DMS 273 treated with DMSO at 0.1 percent for 48 hours (cell line): ENCODE data around the gene PROX2.
A peak's percentile ranks its signal among the peaks of the same experiment; 100 is the strongest.

Source experiments
- DNase-seq: peaks from one replicate; lab custom pipeline; 2025; lab: John Stamatoyannopoulos, UW

PROX2 gene, protein sequence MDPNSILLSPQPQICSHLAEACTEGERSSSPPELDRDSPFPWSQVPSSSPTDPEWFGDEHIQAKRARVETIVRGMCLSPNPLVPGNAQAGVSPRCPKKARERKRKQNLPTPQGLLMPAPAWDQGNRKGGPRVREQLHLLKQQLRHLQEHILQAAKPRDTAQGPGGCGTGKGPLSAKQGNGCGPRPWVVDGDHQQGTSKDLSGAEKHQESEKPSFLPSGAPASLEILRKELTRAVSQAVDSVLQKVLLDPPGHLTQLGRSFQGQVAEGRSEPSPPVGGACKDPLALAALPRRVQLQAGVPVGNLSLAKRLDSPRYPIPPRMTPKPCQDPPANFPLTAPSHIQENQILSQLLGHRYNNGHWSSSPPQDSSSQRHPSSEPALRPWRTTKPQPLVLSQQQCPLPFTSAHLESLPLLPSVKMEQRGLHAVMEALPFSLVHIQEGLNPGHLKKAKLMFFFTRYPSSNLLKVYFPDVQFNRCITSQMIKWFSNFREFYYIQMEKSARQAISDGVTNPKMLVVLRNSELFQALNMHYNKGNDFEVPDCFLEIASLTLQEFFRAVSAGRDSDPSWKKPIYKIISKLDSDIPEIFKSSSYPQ

DNA sequence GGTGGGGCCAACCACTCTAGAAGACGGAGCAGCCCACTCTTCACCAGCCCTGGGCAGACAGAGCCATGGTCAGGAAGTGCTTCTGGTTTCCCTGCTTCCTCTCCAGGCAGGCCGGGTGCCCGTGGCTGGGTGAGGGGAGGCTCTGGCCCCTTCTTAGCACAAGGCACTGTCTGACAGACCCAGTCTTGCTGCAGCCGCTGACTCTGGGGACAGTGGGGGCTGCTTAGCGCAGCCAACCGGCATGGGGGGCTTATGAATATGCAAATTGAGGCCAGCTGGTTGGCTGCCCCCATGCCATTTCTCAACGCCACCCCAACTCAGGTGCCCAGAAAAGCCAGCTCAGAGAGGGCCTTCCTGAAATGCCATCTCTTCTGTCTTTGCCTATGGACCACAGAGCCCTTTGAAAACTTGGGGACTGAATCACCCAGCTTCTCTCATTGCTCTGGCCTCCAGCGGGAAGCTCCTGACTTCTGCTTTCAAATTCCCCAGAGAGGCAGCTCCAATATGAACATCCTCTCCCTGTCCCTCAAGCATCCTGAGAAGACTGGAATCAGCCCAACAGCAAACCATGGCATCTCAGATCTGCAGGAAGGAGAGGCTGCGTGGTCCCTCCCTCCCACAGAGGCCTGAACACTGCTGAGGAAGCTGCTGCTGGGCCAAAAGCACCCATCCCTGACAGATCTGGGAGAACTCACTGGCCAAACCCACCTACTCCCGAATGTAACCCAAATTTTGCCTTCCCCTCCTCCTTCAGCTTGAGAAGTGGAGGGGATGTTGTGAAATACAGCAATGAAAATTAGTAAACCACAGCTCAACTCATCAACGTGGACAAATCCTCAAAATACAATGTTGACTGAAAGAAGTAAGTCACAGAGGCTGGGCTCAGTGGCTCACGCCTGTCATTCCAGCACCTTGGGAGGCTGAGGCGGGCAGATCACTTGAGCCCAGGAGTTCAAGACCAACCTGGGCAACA, at the start of gene PROX2:
PROX2 (minus strand) TSS at position 205 of the 973 bp plus-strand sequence. CDS start 12,311 bp downstream, outside the sequence.
- no peak for DNase-seq

DNA sequence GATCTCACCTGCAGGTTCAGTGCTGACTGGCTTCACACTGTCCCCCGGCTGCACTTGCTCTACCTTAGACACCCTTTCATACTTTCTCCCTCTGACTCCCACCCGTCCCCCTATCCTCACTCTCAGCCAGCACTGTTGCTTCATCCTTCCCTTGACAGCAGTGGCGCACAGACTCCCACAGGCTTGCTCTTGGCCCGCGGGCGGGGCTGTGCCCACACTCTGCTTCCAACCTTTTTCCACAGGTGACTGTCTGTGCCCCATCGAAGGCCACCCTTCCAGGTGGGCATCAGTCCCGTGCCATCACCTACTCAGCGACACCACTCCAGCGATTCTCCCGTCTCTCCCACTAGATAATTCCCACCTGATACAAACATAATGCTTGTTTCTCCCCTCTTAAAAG, 48.1 kb upstream of the PROX2 start:
- DNase-seq = no peak

DNA sequence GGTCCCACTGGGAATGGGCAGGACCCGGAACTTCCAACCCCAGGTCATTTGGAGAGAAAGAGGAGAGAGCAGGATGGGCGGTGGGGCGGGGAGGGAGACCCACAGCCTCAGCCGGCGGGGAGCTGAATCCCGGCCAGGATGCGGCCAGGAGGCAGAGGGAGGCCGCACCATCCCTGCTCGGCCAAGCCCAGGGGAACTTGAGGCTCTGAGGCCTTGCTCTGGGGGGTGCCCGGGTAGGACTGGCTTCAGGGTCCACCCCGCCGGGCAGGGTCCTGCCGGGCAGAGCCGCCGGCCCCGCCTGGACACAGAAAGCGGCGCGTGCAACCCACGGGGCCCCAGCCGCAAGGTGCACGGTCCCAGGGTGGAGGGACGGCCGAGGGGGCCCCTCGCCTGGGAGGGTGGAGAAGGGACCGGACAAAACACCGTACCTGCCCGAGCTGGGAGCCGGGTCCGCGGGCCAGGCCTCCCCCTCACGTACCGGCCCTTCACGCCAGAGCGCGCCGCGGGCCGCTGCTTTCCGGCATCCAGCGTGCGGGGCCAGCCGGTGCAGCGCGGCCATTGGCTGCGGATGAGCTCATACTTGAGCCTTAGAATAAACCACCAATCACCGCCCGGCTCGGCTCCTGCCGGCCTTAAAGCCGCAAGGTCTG, 46.9 kb upstream of the PROX2 start, which contains the start of gene RPS6KL1:
RPS6KL1 (minus strand) TSS at position 509 of the 650 bp plus-strand sequence. CDS start 1,719 bp downstream, outside the sequence.
- DNase-seq = peak; percentile 22

DNA sequence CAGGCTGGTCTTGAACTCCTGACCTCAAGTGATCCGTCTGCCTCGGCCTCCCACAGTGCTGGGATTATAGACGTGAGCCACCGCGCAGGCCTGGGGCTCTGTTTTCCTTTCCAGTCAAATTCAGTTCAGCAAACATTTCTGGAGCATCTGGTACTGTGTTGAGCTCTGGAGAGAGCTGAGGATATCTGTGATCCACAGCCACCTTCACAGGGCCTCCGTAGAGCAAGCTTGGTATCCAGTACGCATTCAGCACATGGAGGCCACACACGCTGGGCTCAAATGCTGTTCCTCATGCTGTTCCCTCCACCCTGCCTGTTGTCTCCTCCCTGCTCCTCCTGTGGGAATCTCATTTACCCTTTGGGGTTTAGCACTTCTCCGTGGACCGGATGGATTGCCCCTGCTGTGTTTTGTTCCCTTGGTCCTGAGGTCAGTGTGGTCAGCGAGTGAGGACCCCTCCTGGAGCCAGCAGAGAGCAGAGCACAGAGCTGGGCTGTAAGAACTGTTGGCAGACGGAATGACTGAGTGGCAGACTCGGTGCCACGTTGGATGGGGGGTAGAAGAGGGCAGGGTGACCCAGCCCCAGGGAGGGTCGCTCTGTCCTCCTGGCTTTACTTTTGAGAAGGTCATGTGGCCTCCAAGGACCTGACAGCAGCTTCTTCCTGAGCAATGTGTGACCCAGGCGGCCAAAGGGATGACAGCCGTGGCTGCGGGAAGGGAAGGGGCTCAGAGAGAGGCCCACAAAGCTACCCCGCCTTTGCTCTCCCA, 46.2 kb upstream of the PROX2 start:
- DNase-seq = no peak

DNA sequence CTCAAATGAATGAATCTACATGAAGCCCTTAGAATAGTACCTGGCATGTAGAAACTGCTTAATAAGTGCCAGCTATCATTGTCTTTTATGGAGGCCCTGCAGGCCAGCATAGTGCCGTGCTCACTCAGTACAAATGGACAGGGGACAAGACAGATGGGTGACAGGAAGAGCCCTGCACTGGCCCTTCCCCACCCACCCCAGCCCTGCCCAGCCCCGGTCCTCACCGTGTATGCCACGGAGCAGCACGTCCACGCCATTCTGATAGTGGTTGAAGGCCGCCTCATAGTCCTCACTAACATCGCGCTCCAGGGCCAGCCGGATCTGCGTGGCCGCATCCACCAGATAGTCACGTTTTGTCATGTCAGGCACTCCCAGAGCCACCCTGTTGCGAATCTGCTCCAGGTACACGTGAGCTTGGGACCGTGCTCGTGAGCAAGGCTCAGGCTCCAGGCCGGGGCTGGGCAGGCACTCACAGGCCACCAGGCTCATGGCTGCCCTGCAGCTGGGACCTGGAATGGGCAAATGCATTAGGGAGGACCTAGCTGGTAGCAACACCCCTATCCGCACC, 45.2 kb upstream of the PROX2 start:
- DNase-seq = no peak

DNA sequence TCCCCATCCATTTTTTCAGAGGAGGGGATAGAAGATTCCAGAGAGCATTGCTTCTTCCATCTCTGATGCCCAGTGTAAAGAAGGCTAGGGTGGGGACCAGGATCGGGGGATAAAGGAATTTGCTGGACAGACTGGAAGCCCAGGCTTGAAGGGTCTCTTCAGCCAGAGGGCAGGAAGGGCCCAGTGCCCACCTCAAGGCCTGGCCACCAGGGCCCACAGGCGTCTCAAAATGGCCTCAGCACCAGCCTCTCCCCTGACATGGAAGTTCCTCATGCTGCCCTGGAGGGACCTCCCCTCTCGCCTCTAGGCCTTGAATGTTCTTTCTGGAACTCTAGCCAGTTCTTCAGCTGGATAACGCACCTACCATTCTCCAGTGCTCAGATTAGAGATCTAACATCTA, 44.3 kb upstream of the PROX2 start:
- DNase-seq = no peak

DNA sequence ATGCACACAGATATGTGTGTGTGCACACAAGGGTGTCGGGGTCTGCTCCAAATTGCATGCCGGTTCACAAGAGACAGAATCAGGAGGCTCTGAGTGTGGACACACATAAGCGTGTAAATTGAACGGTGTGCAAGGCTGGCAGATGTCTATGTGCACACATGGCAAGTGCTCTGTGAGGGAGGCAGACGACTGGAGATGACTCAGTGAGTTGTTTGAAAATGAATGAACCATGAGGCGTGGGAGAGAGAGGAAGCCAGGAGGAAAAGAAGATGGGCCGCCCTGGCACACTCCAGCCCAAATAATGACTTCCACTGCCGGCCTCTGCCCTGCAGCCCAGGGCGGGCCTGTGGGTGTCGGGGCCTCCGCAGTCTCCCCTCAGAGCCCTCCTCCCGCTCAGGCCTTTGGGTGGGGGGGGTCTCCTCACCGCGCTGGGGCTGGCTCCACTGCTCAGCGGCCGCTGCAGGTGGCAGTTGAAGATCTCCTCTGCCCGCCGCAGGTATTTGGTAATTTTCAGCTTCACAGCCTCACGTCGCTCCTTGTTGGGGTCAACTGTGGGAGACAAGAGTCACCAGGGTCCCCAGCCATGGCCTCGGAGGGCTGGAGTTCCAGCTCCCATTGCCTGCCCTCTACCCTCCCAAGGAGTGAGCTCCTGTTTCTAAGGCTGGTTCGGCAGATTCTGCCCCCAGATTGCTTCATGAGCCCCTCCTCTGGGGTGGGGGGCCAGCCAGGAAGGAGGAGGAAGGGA, 43.6 kb upstream of the PROX2 start:
- DNase-seq = no peak

DNA sequence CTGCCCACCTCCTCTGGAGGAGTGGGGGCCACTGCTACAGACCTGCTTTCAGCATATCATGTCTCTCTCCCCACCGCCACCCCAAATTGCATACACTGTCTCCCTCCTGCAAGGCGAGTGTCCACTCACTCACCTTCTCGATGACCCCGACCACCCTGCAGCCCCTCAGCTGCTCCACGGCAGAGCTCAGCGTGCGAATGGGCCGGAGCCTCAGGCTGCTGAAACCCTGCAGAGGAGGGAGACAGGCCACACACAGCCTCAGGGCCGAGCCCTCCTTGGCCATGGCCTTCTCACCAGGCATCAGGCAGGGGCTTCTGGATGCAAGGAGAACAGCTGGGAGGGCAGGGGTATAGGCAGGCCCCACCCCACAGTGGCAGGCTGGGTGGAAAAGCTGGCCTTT, 42.4 kb upstream of the PROX2 start:
- no peak for DNase-seq

DNA sequence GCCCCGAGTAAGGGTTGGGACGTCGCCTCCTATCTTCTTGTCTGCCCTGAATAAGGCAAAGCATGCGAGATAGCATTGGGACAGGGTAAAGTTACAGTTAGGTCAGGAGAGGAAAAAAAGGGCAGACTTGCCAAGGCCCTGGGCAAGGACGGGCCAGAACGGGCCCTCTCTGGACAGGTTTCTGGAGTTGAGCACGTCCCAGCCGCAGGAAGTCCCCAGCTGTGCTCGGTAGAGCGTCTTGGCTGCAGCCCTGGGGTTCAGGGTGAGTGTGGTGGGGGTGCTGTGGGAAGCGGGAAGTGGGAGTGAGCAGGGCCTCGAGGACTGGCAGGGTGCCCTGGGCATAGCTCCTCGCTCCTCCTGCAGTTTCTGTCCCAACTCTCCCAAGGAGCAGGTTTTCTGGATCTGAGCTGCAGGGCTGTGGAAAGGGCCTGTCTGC, 41.7 kb upstream of the PROX2 start:
- no peak for DNase-seq

DNA sequence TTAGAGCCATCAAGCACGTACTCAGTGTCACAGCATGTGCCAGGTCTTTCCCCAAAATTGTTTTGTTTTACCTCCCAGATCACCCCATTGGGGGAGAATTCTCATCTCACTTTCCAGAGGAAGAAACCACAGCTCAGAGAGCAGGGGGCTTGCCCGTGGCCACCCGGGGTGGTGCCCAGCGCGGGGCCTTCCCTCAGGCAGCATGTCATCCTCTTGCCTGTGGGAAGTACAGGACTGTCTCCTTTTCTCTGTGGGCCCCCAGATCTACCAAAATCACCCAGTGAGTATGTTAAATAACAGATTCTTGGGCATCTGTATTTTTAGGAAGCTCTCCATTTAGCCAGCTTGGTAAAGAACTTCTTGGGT, 41.2 kb upstream of the PROX2 start:
- DNase-seq = no peak

DNA sequence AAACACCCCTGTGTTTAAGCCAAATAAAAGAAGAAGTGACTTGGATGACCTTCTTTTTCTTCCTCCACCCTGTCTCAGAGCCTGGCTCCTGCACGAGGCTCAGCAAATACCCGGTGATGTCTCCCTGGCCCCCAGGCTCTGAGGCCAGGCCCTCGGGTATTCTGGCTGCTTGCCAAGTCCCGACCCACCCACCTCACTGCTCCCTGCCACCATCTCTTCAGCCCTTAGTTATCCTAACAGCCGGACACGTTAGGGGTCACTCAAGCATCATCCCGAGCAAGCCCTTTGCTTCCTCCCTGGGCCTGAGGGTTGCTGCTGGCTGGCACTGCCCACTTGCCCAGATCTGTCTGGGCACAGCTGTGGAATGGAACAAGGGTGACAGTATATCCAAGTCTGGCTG, 39.9 kb upstream of the PROX2 start:
- DNase-seq = no peak

DNA sequence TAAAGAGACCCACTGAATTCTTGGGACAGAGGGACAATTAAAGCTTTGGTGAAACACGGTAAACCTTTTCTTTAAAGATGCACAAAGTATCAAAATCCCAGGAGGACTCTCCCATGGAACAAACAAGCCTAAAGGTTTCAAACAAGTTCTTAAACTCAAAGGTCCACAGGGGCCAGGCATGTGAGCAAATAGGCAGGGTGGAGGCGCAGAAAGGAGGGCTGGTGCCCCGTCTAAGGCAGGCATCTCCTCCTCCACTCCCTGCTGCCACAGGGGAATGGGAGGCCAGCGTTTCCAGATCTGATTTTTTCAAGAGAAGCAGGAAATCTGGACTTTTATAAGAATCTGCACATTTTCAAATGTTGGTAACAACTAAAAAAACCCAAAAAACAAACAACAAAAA, 39.5 kb upstream of the PROX2 start:
- no peak for DNase-seq

DNA sequence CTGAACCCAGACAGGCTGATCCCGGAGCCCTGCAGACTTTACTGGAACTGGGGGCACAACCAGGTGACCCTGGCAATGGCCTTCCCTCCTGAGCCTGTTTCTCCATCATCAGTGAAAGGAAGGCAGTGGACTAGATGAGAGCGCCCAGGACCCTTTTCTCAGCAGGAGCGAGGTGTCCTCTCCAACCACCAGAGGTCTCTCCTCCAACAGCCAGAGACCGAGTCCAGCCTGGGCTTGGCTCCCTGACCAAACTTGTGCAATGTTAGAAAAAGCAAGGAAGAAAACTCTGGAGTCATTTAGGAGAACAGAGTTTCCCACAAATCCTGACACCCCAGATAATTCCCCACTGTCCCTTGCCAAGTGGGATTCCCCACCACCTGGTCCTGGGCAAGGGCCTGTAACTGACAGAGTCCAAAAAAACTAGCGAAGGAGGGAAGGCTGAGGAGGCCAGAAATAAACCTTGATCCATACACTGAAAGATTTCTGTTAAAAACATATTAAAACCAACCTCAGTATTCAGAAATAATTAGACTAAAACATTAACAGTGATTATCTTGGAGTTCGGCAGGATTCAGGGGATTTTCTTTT, 38.1 kb upstream of the PROX2 start:
- peak; percentile 16 for DNase-seq

DNA sequence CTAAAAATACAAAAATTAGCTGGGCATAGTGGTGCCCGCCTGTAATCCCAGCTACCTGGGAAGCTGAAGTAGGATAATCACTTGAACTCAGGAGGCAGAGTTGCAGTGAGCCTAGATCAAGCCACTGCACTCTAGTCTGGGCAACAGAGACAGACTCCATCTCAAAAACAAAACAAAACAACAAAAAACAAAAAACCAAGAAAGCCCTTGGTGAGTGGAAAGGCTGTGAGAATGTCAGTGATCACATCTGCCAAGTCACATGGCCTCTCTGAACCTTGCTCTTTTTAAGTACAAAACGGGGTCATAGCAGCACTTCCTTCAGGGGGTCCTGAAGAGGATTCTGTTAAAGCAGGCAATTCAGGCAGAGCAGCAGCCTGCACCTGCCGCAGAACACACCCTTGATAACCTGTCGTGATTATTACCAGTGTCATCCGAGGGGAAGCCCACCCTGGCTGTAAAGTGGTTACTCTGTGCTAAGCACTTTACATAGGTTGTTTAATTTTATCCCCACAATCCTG, 37.5 kb upstream of the PROX2 start:
- no peak for DNase-seq

DNA sequence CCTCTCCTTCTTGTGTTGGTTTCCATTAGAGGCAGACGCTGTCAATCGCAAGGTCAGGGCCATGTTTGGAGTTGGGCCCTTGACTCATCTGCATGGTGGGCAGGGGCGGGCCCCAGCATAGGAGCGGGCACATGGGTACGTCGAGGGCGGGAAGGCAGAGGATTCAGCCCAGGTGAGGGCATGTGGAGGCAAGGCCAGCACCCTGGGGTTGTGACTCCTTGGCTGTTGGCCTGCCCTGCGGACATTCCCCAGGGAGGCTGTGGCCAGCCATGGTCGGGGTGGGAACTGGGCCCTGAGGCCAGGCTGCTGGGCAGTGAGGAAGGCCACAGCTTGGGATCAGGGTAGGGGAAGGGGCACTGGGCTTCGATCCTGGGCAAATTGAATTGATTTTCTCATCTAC, 36.9 kb upstream of the PROX2 start:
- DNase-seq = no peak

DNA sequence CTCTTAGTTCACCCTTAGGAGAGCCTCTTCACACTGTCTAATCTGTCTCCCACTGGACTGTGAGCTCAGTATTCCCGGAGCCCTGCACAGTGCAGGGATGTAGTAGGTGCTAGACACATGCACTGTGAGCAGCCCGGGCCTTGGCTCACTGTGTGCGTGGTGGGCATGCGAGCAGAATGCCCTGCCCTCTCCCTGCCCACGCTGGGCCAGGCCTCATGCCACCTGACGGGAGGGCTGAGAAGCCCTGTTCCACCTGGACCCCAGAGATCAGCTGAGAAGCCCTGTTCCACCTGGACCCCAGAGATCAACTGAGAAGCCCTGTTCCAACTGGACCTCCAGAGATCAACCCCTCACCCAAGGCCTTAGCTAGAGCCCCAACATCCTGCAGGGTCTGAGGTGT, 36.2 kb upstream of the PROX2 start:
- DNase-seq = no peak

DNA sequence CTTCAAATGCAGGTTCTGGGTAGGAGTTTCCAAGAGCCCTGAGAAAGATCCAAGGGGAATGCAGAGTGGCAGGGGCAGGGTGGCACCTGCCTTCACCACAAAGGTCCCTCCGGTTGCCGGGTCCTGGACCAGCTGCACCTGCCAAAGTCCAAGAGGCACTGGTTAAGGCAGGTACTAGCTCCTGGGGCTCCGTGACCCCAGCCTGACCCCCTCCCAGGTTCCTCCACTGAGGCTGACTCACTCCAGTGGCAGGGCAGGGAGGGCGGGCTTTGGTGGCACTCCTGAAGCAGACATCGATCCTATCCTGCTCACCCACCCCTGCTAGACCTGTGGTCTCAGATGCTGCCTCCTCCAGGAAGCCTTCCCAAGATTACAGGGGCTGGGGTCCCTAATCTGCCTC, 35.8 kb upstream of the PROX2 start:
- no peak for DNase-seq

DNA sequence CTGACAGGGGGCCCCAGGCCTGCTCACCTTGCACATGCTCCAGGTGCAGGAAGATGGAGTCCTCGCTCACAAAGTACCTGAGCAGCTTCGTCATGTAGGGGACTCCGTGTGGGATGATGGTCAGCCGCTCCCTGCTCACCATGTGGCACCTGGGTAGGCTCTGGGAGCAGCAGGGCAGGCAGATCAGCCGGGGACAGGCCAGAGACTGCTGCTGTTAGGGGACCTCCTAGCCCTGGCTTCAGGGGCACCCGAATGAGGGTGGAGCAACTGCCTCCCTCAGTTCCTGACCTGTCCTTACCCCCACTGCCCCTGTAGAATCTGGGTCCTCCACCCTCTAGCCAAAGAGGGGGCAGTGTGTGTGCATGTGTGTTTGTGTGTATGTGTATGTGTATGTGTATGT, 35.3 kb upstream of the PROX2 start:
- DNase-seq = no peak

DNA sequence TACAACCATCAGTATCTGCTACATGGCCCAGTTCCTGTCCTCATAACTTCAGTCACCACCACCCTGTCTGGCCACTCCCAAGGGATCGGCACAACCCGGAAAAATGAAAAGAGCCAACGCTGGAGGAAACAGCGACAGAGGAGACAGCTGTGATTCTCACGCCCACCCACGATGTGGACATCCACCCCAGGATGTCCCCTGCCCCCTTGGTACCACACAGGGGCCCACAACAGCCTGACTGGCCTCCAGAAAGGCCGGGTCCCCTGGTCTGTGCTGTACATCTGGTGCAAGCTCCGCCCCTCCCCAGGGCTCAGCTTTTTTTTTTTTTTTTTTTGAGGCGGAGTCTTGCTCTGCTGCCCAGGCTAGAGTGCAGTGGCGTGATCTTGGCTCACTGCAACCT, 34.6 kb upstream of the PROX2 start:
- no peak for DNase-seq

DNA sequence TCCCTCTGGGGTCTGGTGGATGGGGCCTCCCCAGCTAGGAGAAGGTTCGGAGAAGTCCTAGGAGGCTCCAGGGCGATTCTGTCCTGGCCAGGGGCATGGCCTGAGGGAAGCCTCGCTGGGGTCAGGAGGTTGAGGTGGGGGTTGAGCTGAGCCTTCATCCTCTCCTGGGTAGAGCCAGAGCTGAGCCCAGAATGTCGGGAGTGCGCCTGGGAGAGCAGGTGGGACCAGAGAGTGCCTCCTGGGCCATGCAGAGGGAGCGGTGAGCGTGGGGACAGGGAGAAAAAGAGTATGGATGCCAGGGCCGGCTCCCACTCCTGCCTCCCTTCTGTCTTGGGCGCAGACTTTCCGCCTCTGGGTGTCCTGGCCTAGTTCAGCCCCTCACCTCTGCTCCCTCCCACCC, 34.0 kb upstream of the PROX2 start:
- DNase-seq = no peak
